GM19452 (cell line): ENCODE results near the gene TFAP2C.
"Not testable (repeated sequence)": the region's sequence is repeated elsewhere in the genome, so short reads cannot be mapped to it uniquely, and the experiment has no call there.

ENCODE experiments used
- ATAC-seq: cut with Tn5 transposase; IDR thresholded peaks from one replicate; pipeline ENCODE4 v1.9.1; 2021; ENCODE audit not compliant: unreplicated experiment

The TFAP2C gene

DNA sequence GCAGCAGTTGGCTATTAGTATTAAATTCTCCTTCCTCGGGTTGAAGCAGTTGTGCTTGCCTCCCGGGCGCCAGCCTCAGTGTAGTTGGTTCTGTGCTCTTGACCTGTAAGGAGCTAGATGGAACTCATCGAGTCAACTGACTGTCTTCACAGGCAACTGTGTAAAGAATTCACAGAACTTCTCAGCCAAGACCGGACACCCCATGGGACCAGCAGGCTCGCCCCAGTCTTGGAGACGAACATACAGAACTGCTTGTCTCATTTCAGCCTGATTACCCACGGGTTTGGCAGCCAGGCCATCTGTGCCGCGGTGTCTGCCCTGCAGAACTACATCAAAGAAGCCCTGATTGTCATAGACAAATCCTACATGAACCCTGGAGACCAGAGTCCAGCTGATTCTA is 8.5 kb downstream of the TFAP2C start:
- no peak for ATAC-seq

DNA sequence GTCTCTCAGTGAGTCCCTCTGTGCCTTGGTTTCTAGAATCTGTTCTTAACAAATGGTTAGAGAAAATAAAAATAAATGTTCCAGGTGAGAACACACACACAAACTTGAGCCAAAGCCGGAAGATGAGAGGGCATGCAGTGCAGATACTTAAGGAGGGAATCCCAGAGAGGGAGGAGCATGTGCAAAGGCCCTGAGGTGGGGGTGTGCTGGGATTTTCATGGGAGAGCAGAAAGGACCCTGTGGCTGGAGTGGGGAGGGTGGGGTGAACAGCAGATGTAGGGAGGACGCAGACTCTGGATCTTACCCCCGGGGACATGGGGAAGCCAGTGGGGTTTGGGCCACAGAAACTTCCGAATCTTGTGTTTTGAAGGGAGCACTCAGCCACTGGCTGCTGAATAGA is 17.5 kb downstream of the TFAP2C start:
- no peak for ATAC-seq

DNA sequence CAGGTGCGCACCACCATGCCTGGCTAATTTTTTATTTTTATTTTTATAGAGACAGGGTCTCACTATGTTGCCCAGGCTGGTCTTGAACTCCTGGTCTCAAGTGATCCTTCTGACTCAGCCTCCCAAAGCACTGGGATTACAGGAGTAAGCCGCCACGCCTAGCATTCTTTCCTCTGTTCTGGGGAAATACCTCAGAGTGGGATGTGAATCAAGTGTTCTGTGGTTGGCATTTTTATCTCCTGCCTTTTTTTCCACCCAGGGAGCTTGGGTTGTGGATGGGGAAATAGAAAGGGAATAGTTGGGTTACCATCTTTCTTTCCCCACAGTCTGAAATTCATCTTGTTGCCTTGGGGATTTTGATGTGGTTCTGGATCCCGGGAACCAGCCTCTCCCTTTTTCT is 24.1 kb downstream of the TFAP2C start:
- no peak for ATAC-seq

DNA sequence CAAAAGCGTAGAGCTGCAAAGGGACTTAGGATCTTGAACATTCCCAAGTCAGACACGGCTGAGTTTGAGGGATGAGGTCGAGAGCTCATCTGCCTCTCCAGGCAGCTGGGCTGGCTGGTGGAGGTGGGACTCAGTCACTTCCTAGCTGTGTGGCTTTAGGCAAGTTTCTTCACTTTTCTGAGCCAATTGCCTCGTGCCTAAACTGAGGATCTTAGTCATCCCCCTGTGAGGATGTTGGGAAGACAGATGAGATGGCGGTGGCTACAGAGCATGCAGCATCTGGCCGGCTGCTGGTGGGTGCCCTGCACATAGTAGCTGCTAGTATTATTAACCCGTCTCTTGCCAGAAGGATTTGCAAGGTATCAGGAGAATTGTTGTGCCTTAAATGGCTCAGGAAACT is 27.5 kb downstream of the TFAP2C start:
- ATAC-seq, result no peak

DNA sequence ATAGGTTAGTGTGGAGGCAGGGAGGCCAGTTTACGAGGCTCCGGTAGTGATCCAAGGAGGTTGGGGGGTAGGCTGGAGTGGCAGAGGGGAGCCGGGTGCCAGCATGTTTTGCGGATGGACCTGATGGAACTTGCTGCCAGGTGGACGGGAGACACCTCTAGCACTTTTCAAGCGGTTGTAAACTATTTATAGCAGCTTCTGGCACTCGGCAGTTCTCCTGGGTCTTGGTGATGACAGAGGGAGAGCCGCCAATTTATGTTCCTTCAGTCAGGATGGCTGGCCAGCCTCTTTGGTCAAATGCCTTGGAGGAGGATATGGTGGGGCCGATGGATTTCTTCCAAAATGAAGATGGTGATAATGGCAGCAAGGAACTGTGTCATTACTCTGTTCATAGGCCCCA is 28.8 kb downstream of the TFAP2C start:
- ATAC-seq, result no peak

DNA sequence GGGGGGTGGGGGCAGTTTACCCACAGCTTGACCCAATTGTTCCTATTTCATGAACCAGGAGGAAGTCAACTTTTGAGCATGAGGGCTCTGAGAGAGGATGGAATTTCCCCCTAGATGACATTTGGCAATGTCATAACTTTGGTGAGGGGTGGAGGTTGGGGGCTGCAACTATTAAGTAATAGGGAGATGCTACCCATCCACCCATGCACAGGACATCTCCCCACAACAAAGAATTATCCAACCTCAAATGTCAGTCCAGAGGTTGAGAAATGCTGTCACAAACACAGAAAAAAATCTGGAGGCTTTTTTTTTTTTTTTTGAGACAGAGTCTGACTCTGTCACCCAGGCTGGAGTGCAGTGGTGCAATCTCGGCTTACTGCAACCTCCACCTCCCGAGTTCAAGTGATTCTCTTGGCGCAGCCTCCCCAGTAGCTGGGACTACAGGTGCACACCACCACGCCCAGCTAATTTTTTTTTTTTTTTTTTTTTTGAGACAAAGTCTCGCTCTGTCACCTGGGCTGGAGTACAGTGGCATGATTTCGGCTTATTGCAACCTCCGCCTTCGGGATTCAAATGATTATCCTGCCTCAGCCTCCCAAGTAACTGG is 29.3 kb downstream of the TFAP2C start:
- not testable (repeated sequence) for ATAC-seq

DNA sequence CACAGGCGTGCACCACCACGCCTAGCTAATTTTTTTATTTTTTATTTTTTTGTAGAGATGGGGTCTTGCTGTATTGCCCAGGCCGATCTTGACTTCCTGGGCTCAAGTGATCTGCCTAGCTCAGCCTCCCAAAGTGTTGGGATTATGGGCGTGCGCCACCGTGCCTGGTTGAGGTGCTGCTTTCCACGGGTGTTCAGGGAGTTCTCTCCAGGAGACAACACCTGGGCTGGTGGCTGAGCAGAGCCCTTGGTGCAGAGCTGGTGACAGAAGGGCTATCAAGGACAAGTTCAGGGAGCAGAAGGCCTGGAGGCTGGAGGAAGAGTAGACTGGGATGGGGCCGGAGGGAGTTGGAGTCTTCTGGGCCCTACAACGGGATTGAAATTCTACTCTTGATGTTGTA is 34.6 kb downstream of the TFAP2C start:
- no peak for ATAC-seq

DNA sequence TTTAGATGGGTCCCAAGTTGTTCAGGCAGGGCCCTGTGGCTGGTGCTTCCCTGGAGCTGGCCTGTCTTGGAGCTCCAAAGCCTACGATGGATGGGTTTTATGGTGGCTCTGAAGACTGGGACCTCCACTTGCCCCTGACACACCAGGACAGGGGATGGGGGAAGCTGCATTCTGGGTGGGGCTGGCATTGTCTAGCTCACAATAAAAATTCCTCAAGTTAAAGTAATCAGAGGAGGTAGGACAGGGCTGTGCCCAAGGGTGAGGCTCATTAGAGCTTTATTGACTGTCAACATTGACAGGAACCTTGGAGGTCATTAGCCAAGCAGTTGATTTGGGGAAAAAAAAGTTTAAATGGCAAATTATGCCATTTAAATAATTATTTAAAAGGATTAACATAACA is 35.7 kb downstream of the TFAP2C start:
- no peak for ATAC-seq

DNA sequence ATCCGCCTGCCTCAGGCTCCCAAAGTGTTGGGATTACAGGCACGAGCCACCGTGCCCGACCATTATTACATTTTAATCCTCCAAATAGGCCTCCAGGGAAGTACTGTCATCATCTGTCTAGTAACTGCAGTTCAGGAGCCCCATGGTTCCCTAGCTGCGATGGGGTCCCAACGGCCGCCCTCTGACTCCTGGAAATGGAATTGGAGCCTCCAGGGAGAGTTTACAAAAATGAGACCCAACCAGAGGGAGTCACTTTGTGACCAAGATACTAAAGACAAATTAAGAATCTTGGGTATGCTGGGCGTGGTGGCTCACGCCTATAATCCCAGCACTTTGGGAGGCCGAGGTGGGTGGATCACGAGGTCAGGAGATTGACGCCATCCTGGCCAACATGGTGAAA is 36.7 kb downstream of the TFAP2C start:
- no peak for ATAC-seq

DNA sequence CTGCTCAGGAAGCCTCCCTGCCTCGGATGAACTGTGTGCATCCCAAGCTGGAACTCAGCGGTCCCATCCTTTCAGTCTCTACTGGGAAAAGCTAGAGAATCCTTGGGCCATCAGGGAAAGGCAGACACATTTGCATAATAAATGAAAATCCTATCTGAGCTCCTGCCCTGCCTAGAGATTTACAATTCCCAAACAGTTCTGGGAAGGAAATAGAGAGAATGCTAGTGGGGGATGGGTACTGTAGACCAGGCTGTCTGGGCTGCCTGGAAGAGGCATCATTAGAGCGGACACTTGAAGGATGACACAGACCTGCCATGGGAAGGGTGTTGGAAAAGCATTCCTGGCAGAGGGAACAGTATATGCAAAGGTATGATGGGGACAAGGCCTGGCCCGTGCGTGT is 44.3 kb downstream of the TFAP2C start:
- no peak for ATAC-seq

DNA sequence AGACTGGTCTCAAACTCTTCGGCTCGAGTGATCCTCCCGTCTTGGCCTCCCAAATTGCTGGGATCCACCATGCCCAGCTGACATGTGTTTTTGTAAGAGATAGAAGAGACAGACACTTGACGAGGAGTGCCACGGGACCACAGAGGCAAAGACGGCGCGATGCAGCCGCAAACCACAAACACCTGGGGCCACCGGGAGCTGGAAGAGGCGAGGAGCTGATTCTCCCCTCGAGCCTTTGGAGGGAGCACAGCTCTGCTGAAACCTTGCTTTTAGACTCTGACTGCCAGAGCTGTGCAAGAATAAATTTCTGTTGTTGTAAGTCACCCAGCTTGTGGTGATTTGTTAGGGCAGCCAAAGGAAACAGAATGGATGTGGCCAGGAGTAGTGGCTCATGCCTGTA is 46.9 kb downstream of the TFAP2C start:
- no peak for ATAC-seq

DNA sequence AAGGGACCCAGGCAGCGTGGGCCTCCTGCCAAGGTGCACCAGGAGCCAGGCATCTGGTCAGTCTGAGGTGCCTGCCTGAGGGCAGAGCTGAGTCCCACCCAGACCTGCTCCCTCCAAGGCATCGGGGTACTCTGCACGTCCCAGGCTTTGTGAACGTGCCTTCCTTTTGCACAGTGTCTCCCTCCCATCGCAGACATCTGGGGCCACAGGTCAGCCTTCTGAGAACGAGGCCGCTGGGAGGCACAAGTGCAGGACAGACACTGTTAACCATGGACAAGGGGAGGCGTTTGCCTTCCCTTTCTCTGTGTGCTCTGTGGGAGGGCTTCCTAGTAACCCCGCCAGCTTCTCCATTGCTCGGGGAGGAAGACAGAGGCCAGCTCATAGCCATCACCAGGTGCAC is 47.6 kb downstream of the TFAP2C start:
- ATAC-seq, result no peak

DNA sequence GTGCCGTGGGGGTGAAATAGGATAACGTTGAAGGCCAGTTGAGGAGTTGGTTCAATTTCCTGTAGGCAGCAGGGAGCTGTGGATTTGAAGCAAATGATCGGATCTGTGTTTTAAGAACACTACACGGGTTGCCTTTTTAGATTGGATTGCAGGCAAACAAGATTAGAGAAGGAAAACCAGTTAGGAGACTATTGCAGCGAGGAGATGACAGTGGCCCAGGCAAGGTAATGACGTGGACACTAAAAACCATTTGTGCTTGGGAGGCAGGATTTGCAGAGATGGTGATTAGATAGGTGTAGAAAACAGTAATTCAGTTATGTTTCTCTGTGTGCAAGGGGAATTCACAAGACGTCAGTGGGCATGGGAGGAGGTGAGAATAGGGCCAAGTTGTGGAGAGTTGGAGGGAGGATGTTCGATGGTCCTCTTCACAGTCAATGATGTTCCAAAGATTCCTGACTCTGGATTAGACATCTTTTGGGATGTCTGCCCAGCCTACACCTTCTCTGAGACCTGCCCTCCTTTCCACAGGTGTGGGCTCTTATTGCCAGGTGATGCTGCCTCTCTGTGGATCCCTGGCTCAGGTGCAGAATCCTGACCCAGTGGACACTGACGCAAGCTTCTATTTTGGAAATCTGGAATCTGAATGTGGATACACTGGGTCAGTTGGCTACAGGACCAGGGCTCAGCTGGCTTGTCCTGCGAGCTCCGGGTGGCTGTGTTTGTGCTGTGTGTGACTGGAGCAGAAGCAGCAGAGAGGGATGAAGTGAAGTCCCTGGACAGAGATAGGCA is 54.2 kb downstream of the TFAP2C start:
- no peak for ATAC-seq

DNA sequence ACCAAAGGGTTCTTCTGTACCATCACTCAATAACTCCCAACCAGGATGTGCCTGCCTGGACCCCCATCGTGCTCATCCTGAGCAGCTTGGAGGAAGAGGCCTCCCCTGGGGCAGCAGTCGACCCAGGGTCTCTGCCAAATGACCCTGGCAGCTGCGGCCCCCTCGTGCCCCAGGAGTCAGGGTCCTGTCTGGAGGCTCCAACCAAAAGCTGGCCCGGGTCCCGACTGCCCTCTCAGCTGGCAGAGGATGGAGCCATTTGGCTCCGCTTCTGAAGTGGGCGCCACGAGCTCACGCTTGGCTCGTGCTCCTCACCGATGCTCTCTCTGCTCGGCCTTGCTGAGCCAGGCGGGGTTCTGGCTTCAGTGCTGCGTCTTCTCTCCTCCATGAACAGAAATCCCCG is 56.8 kb downstream of the TFAP2C start:
- no peak for ATAC-seq

DNA sequence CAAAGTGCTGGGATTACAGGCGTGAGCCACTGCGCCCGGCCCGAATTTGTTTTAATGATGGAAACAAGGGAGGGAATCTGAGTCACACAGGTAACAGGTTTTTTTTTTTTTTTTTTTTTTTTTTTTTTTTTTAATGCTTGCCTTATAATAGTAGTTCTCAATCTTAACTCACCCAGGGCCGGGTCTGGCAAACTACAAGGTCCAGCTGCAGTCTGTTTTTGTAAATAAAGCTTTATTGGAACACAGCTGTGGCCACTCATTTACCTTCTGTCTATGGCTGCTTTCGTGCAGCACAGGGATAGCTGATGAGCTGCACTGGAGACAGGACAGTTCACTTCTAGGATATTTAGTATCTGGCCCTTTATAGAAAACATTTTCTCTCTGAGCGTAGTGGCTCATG is 58.0 kb downstream of the TFAP2C start:
- no peak for ATAC-seq

DNA sequence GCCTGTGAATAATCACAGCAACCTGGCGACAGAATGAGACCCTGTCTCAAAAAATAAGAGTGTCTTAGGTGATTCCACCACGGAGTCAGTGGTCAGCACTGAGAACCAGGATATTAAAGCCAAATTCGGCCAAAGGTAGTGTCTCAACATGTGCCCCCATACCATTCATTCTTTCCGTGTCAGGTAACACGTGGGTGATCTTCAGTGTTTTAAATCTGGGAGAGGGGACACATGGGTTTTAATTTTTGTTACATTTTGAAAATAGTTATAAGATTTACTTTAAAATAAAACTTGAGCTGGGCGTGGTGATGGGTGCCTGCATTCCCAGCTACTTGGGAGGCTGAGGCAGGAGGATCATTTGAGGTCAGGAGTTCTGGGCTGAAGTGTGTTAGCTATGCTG is 59.0 kb downstream of the TFAP2C start:
- ATAC-seq, result no peak
